HepG2 (cell line): ENCODE results near the gene GATD1.

Source experiments
- CEBPB ChIP-seq: IDR thresholded peaks from 2 replicates; pipeline ENCODE4 v1.6.1; 2011; ENCODE audit warnings: low read depth, low read length, improper control_type of control experiment, borderline replicate concordance
- FOXK2 ChIP-seq: fragments of 450-650 bp; IDR thresholded peaks from 2 replicates; pipeline ENCODE4 v1.6.1; 2016
- FOXM1 ChIP-seq: sonication (generic); formaldehyde crosslinking; IDR thresholded peaks from 2 replicates; pipeline ENCODE4 v1.5.0; 2020; ENCODE audit warnings: missing genetic modification reagents
- KDM1A ChIP-seq: IDR thresholded peaks from 2 replicates; pipeline ENCODE4 v1.6.1; 2016; ENCODE audit warnings: missing compliant biosample characterization
- NR2C2 ChIP-seq: sonication (generic); formaldehyde crosslinking; IDR thresholded peaks from 2 replicates; pipeline ENCODE4 v1.4.0; 2020; ENCODE audit warnings: missing genetic modification reagents, mild to moderate bottlenecking, moderate library complexity, borderline replicate concordance
- SMAD1 ChIP-seq: sonication (generic); formaldehyde crosslinking; IDR thresholded peaks from 2 replicates; pipeline ENCODE4 v1.4.0; 2020; ENCODE audit warnings: missing genetic modification reagents, low read depth, mild to moderate bottlenecking, borderline replicate concordance
- TCF7L2 ChIP-seq: IDR thresholded peaks from 2 replicates; pipeline ENCODE4 v1.6.1; 2011; ENCODE audit warnings: mild to moderate bottlenecking, low read depth, low read length, moderate library complexity
- TP53 ChIP-seq: sonication (generic); formaldehyde crosslinking; conservative IDR thresholded peaks from 2 replicates; pipeline ENCODE4 v1.4.0; 2020; ENCODE audit warnings: missing genetic modification reagents
- ZFP36 ChIP-seq: fragments of 150-350 bp; IDR thresholded peaks from 2 replicates; pipeline ENCODE4 v1.6.1; 2018; ENCODE audit warnings: borderline replicate concordance, low read length, low read depth; ENCODE audit not compliant: partially characterized antibody
- ZNF136 ChIP-seq: sonication (generic); formaldehyde crosslinking; IDR thresholded peaks from 2 replicates; pipeline ENCODE4 v1.8.1; 2022; ENCODE audit warnings: low read depth, mild to moderate bottlenecking, moderate library complexity, missing genetic modification reagents
- ZNF207 ChIP-seq: fragments of 450-650 bp; IDR thresholded peaks from 2 replicates; pipeline ENCODE4 v1.6.1; 2016; ENCODE audit warnings: antibody characterized with exemption, borderline replicate concordance
- ZNF274 ChIP-seq: sonication (generic); formaldehyde crosslinking; IDR thresholded peaks from 2 replicates; pipeline ENCODE4 v1.5.1; 2020; ENCODE audit warnings: mild to moderate bottlenecking, missing genetic modification reagents
- TF ChIP-seq, protein P1 (sequence below): sonication (generic); formaldehyde crosslinking; IDR thresholded peaks from 2 replicates; pipeline ENCODE4 v1.5.0; 2020; ENCODE audit warnings: mild to moderate bottlenecking, missing genetic modification reagents, moderate library complexity
- TF ChIP-seq, protein P2 (sequence below): sonication (generic); formaldehyde crosslinking; IDR thresholded peaks from 2 replicates; pipeline ENCODE4 v1.4.0; 2020; ENCODE audit warnings: missing genetic modification reagents

DNA sequence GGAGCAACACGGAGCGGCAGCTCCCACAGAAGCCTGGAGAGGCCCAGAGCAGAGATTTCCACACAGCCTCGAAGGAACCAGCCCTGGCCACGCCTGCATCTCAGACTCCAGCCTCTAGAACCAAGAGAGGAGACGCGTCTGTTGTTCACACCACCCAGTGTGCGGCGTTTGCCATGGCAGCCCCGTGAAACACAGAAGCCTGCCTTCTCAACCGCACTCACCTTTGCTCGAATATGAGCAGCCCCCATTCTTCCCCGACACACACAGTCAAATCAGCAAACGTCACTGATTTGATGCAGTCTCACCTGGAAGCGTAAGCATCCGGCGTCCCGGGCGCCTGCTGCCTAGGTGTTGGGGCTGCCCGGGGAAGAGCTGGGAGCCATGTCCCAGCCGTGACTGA is 44.2 kb downstream of the GATD1 start:
- no peak for TF ChIP-seq FOXK2
- TF ChIP-seq ZFP36 = no peak
- no peak for TF ChIP-seq CEBPB
- TF ChIP-seq TP53 = no peak
- no peak for TF ChIP-seq FOXM1 (CRISPR knock-in tag)
- no peak for TF ChIP-seq ZNF207
- no peak for TF ChIP-seq ZNF274 (CRISPR knock-in tag)
- TF ChIP-seq, protein P1, sequence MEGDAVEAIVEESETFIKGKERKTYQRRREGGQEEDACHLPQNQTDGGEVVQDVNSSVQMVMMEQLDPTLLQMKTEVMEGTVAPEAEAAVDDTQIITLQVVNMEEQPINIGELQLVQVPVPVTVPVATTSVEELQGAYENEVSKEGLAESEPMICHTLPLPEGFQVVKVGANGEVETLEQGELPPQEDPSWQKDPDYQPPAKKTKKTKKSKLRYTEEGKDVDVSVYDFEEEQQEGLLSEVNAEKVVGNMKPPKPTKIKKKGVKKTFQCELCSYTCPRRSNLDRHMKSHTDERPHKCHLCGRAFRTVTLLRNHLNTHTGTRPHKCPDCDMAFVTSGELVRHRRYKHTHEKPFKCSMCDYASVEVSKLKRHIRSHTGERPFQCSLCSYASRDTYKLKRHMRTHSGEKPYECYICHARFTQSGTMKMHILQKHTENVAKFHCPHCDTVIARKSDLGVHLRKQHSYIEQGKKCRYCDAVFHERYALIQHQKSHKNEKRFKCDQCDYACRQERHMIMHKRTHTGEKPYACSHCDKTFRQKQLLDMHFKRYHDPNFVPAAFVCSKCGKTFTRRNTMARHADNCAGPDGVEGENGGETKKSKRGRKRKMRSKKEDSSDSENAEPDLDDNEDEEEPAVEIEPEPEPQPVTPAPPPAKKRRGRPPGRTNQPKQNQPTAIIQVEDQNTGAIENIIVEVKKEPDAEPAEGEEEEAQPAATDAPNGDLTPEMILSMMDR = no peak
- TF ChIP-seq, protein P2, sequence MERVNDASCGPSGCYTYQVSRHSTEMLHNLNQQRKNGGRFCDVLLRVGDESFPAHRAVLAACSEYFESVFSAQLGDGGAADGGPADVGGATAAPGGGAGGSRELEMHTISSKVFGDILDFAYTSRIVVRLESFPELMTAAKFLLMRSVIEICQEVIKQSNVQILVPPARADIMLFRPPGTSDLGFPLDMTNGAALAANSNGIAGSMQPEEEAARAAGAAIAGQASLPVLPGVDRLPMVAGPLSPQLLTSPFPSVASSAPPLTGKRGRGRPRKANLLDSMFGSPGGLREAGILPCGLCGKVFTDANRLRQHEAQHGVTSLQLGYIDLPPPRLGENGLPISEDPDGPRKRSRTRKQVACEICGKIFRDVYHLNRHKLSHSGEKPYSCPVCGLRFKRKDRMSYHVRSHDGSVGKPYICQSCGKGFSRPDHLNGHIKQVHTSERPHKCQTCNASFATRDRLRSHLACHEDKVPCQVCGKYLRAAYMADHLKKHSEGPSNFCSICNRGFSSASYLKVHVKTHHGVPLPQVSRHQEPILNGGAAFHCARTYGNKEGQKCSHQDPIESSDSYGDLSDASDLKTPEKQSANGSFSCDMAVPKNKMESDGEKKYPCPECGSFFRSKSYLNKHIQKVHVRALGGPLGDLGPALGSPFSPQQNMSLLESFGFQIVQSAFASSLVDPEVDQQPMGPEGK (CRISPR knock-in tag) = no peak
- TF ChIP-seq TCF7L2 = no peak
- no peak for TF ChIP-seq ZNF136
- no peak for TF ChIP-seq KDM1A
- no peak for TF ChIP-seq SMAD1 (CRISPR knock-in tag)
- no peak for TF ChIP-seq NR2C2 (CRISPR knock-in tag)
